ENCODE results near the gene GPR68.

DNA sequence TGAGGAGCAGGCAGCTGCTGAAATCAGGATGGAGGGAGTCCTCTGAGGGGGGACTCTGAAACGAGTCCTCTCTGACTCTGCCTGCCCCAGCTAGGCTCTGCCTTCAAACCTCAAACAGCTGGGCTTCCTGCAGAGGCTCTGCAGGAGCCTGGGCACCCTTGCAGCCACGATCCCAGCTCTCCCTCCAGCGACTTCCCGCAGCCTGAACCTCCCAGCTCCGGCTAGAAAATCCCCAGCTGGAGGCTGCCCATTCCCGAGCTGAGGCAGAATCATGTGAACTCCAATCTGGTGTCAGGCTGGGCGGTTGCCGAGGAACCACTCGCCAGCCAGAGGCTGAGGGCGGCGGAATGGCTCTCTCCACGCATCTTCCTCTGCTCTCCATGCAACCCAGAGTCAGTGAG is at the start of gene GPR68:
- TF ChIP-seq TEAD4 (IDR thresholded peaks at IDR 0.05), result no peak
- TF ChIP-seq EP300 (IDR thresholded peaks at IDR 0.05; ENCODE audit: borderline replicate concordance), result no peak
- TF ChIP-seq RAD21 (IDR thresholded peaks at IDR 0.05; ENCODE audit: low read depth), result no peak
- TF ChIP-seq YY1 (IDR thresholded peaks at IDR 0.05; ENCODE audit: low read depth), result no peak
- no peak for TF ChIP-seq TAF1 (IDR thresholded peaks at IDR 0.05; ENCODE audit: low read depth)
- no peak for TF ChIP-seq FOXM1 (IDR thresholded peaks at IDR 0.05; ENCODE audit: borderline replicate concordance, low read depth)
- TF ChIP-seq CEBPB (IDR thresholded peaks at IDR 0.05), result no peak
- TF ChIP-seq, protein P1, sequence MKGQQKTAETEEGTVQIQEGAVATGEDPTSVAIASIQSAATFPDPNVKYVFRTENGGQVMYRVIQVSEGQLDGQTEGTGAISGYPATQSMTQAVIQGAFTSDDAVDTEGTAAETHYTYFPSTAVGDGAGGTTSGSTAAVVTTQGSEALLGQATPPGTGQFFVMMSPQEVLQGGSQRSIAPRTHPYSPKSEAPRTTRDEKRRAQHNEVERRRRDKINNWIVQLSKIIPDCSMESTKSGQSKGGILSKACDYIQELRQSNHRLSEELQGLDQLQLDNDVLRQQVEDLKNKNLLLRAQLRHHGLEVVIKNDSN (IDR thresholded peaks at IDR 0.05), result no peak
- TF ChIP-seq, protein P2, sequence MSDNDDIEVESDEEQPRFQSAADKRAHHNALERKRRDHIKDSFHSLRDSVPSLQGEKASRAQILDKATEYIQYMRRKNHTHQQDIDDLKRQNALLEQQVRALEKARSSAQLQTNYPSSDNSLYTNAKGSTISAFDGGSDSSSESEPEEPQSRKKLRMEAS (IDR thresholded peaks at IDR 0.05), result no peak

Data from Ishikawa (cell line).